ENCODE measurements around the gene AMN. TPM values are rescaled to one million over a fixed set of nuclear protein-coding genes. Genes with fewer than 3 reads are reported as not detected.

AMN gene
- total and polyA plus RNA-seq, 2 experiments from 2014 or later = 0.69 to 1.2 TPM

DNA sequence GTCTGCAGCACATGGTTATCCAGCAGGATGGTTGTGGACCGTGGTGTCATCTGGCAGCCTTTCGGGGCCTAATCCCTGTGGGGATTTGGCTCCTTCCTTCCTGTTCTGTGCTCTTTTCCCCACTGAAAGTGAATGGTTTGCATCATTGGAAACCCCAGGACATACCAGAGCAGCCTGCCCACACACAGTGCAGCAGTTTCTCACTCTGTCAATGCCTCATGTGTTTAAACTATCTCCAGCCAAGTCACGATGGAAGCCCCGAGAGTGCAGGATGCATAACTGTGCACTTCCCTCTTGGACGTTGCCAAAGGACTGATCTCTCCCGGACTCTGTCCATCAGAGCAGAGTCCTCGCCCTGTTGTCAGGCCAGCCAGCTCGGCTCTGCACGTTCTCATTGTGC is 29.0 kb upstream of the AMN start:
- Mint-ChIP-seq H3K4me3 (no peak overlapping the region), H3K4me1 (peaks cover 6% of the 10 kb centered on the region; the same call in 1 of the 3 replicates), H3K36me3 (ENCODE audit: low read depth) (no peaks in the 10 kb centered on the region; the same call in 2 of the 3 replicates), H3K27ac (no peak overlapping the region), H3K27me3 (ENCODE audit: insufficient read depth, low read depth, poor library complexity) (no peaks in the 10 kb centered on the region), H3K9me3 (no peaks in the 10 kb centered on the region)
- H3K4me2 ChIP-seq = no peak overlapping the region
- H3K4me3 ChIP-seq = no peak overlapping the region
- H3K36me3 ChIP-seq (ENCODE audit: insufficient read depth) = no peaks in the 10 kb centered on the region
- DNase-seq (ENCODE audit: low spot score) (no peak), ATAC-seq (no peak)
- H3K27ac ChIP-seq (ENCODE audit: low read depth) = no peak overlapping the region
- no peaks in the 10 kb centered on the region for H3K79me2 ChIP-seq (replicated peaks; ENCODE audit: insufficient read depth)
- H3F3A ChIP-seq (replicated peaks; ENCODE audit: low read depth) = no peaks in the 10 kb centered on the region
- no peaks in the 10 kb centered on the region for H3K27me3 ChIP-seq (ENCODE audit: insufficient read depth)
- H4K20me1 ChIP-seq (replicated peaks; ENCODE audit: insufficient read depth) = no peaks in the 10 kb centered on the region
- no peaks in the 10 kb centered on the region for H3K4me1 ChIP-seq (ENCODE audit: insufficient read depth)
- H3K9me2 ChIP-seq (ENCODE audit: insufficient read depth) = no peaks in the 10 kb centered on the region
- TF ChIP-seq, protein P1, sequence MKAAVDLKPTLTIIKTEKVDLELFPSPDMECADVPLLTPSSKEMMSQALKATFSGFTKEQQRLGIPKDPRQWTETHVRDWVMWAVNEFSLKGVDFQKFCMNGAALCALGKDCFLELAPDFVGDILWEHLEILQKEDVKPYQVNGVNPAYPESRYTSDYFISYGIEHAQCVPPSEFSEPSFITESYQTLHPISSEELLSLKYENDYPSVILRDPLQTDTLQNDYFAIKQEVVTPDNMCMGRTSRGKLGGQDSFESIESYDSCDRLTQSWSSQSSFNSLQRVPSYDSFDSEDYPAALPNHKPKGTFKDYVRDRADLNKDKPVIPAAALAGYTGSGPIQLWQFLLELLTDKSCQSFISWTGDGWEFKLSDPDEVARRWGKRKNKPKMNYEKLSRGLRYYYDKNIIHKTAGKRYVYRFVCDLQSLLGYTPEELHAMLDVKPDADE (IDR thresholded peaks at IDR 0.05) = no peak
- TF ChIP-seq, protein P2, sequence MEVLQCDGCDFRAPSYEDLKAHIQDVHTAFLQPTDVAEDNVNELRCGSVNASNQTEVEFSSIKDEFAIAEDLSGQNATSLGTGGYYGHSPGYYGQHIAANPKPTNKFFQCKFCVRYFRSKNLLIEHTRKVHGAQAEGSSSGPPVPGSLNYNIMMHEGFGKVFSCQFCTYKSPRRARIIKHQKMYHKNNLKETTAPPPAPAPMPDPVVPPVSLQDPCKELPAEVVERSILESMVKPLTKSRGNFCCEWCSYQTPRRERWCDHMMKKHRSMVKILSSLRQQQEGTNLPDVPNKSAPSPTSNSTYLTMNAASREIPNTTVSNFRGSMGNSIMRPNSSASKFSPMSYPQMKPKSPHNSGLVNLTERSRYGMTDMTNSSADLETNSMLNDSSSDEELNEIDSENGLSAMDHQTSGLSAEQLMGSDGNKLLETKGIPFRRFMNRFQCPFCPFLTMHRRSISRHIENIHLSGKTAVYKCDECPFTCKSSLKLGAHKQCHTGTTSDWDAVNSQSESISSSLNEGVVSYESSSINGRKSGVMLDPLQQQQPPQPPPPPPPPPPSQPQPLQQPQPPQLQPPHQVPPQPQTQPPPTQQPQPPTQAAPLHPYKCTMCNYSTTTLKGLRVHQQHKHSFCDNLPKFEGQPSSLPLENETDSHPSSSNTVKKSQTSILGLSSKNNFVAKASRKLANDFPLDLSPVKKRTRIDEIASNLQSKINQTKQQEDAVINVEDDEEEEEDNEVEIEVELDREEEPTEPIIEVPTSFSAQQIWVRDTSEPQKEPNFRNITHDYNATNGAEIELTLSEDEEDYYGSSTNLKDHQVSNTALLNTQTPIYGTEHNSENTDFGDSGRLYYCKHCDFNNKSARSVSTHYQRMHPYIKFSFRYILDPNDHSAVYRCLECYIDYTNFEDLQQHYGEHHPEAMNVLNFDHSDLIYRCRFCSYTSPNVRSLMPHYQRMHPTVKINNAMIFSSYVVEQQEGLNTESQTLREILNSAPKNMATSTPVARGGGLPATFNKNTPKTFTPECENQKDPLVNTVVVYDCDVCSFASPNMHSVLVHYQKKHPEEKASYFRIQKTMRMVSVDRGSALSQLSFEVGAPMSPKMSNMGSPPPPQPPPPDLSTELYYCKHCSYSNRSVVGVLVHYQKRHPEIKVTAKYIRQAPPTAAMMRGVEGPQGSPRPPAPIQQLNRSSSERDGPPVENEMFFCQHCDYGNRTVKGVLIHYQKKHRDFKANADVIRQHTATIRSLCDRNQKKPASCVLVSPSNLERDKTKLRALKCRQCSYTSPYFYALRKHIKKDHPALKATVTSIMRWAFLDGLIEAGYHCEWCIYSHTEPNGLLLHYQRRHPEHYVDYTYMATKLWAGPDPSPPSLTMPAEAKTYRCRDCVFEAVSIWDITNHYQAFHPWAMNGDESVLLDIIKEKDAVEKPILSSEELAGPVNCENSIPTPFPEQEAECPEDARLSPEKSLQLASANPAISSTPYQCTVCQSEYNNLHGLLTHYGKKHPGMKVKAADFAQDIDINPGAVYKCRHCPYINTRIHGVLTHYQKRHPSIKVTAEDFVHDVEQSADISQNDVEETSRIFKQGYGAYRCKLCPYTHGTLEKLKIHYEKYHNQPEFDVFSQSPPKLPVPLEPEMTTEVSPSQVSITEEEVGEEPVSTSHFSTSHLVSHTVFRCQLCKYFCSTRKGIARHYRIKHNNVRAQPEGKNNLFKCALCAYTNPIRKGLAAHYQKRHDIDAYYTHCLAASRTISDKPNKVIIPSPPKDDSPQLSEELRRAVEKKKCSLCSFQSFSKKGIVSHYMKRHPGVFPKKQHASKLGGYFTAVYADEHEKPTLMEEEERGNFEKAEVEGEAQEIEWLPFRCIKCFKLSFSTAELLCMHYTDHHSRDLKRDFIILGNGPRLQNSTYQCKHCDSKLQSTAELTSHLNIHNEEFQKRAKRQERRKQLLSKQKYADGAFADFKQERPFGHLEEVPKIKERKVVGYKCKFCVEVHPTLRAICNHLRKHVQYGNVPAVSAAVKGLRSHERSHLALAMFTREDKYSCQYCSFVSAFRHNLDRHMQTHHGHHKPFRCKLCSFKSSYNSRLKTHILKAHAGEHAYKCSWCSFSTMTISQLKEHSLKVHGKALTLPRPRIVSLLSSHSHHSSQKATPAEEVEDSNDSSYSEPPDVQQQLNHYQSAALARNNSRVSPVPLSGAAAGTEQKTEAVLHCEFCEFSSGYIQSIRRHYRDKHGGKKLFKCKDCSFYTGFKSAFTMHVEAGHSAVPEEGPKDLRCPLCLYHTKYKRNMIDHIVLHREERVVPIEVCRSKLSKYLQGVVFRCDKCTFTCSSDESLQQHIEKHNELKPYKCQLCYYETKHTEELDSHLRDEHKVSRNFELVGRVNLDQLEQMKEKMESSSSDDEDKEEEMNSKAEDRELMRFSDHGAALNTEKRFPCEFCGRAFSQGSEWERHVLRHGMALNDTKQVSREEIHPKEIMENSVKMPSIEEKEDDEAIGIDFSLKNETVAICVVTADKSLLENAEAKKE (CRISPR knock-in tag; IDR thresholded peaks at IDR 0.05) = no peak
- TF ChIP-seq STAT1 (IDR thresholded peaks at IDR 0.05; ENCODE audit: unreplicated experiment) (no peak), EZH2phosphoT487 (IDR thresholded peaks at IDR 0.05; ENCODE audit: unreplicated experiment) (no peak), JUNB (IDR thresholded peaks at IDR 0.05; ENCODE audit: unreplicated experiment) (no peak), EZH2 (IDR thresholded peaks at IDR 0.05; ENCODE audit: low read depth, unreplicated experiment) (no peak), NANOG (IDR thresholded peaks at IDR 0.05; ENCODE audit: borderline replicate concordance) (no peak), POLR2AphosphoS5 (IDR thresholded peaks at IDR 0.05; ENCODE audit: low read depth) (no peak), CREB1 (CRISPR knock-in tag; IDR thresholded peaks at IDR 0.05; ENCODE audit: low read depth) (no peak), ZNF114 (CRISPR knock-in tag; IDR thresholded peaks at IDR 0.05) (no peak), ZNF331 (CRISPR knock-in tag; IDR thresholded peaks at IDR 0.05; ENCODE audit: low read depth) (no peak)
- TF ChIP-seq, protein P3, sequence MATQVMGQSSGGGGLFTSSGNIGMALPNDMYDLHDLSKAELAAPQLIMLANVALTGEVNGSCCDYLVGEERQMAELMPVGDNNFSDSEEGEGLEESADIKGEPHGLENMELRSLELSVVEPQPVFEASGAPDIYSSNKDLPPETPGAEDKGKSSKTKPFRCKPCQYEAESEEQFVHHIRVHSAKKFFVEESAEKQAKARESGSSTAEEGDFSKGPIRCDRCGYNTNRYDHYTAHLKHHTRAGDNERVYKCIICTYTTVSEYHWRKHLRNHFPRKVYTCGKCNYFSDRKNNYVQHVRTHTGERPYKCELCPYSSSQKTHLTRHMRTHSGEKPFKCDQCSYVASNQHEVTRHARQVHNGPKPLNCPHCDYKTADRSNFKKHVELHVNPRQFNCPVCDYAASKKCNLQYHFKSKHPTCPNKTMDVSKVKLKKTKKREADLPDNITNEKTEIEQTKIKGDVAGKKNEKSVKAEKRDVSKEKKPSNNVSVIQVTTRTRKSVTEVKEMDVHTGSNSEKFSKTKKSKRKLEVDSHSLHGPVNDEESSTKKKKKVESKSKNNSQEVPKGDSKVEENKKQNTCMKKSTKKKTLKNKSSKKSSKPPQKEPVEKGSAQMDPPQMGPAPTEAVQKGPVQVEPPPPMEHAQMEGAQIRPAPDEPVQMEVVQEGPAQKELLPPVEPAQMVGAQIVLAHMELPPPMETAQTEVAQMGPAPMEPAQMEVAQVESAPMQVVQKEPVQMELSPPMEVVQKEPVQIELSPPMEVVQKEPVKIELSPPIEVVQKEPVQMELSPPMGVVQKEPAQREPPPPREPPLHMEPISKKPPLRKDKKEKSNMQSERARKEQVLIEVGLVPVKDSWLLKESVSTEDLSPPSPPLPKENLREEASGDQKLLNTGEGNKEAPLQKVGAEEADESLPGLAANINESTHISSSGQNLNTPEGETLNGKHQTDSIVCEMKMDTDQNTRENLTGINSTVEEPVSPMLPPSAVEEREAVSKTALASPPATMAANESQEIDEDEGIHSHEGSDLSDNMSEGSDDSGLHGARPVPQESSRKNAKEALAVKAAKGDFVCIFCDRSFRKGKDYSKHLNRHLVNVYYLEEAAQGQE (IDR thresholded peaks at IDR 0.05; ENCODE audit: unreplicated experiment) = no peak
- TF ChIP-seq, protein P4, sequence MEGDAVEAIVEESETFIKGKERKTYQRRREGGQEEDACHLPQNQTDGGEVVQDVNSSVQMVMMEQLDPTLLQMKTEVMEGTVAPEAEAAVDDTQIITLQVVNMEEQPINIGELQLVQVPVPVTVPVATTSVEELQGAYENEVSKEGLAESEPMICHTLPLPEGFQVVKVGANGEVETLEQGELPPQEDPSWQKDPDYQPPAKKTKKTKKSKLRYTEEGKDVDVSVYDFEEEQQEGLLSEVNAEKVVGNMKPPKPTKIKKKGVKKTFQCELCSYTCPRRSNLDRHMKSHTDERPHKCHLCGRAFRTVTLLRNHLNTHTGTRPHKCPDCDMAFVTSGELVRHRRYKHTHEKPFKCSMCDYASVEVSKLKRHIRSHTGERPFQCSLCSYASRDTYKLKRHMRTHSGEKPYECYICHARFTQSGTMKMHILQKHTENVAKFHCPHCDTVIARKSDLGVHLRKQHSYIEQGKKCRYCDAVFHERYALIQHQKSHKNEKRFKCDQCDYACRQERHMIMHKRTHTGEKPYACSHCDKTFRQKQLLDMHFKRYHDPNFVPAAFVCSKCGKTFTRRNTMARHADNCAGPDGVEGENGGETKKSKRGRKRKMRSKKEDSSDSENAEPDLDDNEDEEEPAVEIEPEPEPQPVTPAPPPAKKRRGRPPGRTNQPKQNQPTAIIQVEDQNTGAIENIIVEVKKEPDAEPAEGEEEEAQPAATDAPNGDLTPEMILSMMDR (conservative IDR thresholded peaks at IDR 0.05; ENCODE audit: low read depth in 2 of 2) = no peak
- H2AFZ ChIP-seq = no peak overlapping the region

Measured in GM23338 (cell line).